Glutamatergic neuron (in vitro differentiated cells): Measurements from ENCODE around the gene P2RY12. TPM values are rescaled to one million over a fixed set of nuclear protein-coding genes. Genes with fewer than 3 reads are reported as not detected.

ENCODE experiments used
- DNase-seq: peaks from one replicate; pipeline ENCODE4 v3.0.0; 2022
- H3K27ac Mint-ChIP-seq: one replicate; pipeline ENCODE4 v1.8.0; 2020; ENCODE audit warnings: mild to moderate bottlenecking, mixed read lengths, inconsistent platforms; ENCODE audit not compliant: unreplicated experiment
- H3K27me3 Mint-ChIP-seq: one replicate; pipeline ENCODE4 v1.8.0; 2020; ENCODE audit warnings: mild to moderate bottlenecking, moderate library complexity, mixed read lengths, inconsistent platforms; ENCODE audit not compliant: unreplicated experiment
- H3K36me3 Mint-ChIP-seq: one replicate; pipeline ENCODE4 v1.8.0; 2020; ENCODE audit warnings: mild to moderate bottlenecking, mixed read lengths, inconsistent platforms; ENCODE audit not compliant: unreplicated experiment
- H3K4me1 Mint-ChIP-seq: one replicate; pipeline ENCODE4 v1.8.0; 2020; ENCODE audit warnings: mild to moderate bottlenecking, low read depth, mixed read lengths, inconsistent platforms; ENCODE audit not compliant: unreplicated experiment
- H3K4me3 Mint-ChIP-seq: one replicate; pipeline ENCODE4 v1.8.0; 2020; ENCODE audit warnings: mild to moderate bottlenecking, mixed read lengths, inconsistent platforms; ENCODE audit not compliant: unreplicated experiment
- H3K9me3 Mint-ChIP-seq: one replicate; pipeline ENCODE4 v1.8.0; 2020; ENCODE audit warnings: mild to moderate bottlenecking, moderate library complexity, mixed read lengths, inconsistent platforms; ENCODE audit not compliant: unreplicated experiment
- CTCF ChIP-seq: fragments of 200-600 bp; sonication (generic); IDR thresholded peaks from one replicate; pipeline ENCODE4 v1.5.0; 2021; ENCODE audit not compliant: partially characterized antibody, unreplicated experiment
- total RNA-seq: library from RNA; stranded (reverse); fragmentation: NEBNext Ultra II Directional; extraction: Animal tissue kit (Norgen Biotek cat#: 25700); gene quantifications from one replicate; pipeline ENCODE4 v1.2.1, GENCODE V29; 2021; ENCODE audit not compliant: unreplicated experiment

P2RY12 gene
- total RNA-seq, 1 donor from 2014 or later = not detected

- Mint-ChIP-seq H3K27ac (no peak overlapping the region), H3K4me3 (no peak overlapping the region), H3K9me3 (peaks cover 1% of the 10 kb centered on the region), H3K4me1 (no peaks in the 10 kb centered on the region), H3K36me3 (no peaks in the 10 kb centered on the region), H3K27me3 (peaks cover 2% of the 10 kb centered on the region)
- TF ChIP-seq CTCF = no peak
- DNase-seq = no peak
Observed at GRCh38 chr3:151319628-151320027, 64.9 kb downstream of the P2RY12 start.

GRCh38 chr3:151318991-151319390, 65.6 kb downstream of the P2RY12 start:
- H3K36me3 Mint-ChIP-seq = no peaks in the 10 kb centered on the region
- no peak overlapping the region for H3K27ac Mint-ChIP-seq
- TF ChIP-seq CTCF = no peak
- no peak overlapping the region for H3K4me3 Mint-ChIP-seq
- no peaks in the 10 kb centered on the region for H3K4me1 Mint-ChIP-seq
- no peak for DNase-seq
- H3K27me3 Mint-ChIP-seq = peaks cover 2% of the 10 kb centered on the region
- H3K9me3 Mint-ChIP-seq = peaks cover 1% of the 10 kb centered on the region

- TF ChIP-seq CTCF = no peak
- no peaks in the 10 kb centered on the region for H3K4me1 Mint-ChIP-seq
- no peak overlapping the region for H3K27ac Mint-ChIP-seq
- H3K9me3 Mint-ChIP-seq = peaks cover under 1% of the 10 kb centered on the region
- H3K4me3 Mint-ChIP-seq = no peak overlapping the region
- no peaks in the 10 kb centered on the region for H3K36me3 Mint-ChIP-seq
- DNase-seq = no peak
- H3K27me3 Mint-ChIP-seq = peaks cover 2% of the 10 kb centered on the region
Observed at GRCh38 chr3:151318313-151318712, 66.2 kb downstream of the P2RY12 start.

GRCh38 chr3:151316267-151316991, 68.1 kb downstream of the P2RY12 start, which contains the start of gene GPR87:
TSS of gene GPR87 (minus strand) at chr3:151316820. CDS start at chr3:151300100, 16,720 bp downstream.
- H3K9me3 Mint-ChIP-seq = no peaks in the 10 kb centered on the region
- H3K27me3 Mint-ChIP-seq = peaks cover 2% of the 10 kb centered on the region
- H3K4me3 Mint-ChIP-seq = no peak within 1 kb of the TSS
- H3K27ac Mint-ChIP-seq = no peak within 1 kb of the TSS
- DNase-seq = no peak
- no peaks in the 10 kb centered on the region for H3K36me3 Mint-ChIP-seq
- no peak for TF ChIP-seq CTCF
- peaks cover 1% of the 10 kb centered on the region for H3K4me1 Mint-ChIP-seq

- H3K9me3 Mint-ChIP-seq = no peaks in the 10 kb centered on the region
- peaks cover 1% of the 10 kb centered on the region for H3K4me1 Mint-ChIP-seq
- DNase-seq = no peak
- H3K27ac Mint-ChIP-seq = no peak overlapping the region
- peaks cover 2% of the 10 kb centered on the region for H3K27me3 Mint-ChIP-seq
- no peaks in the 10 kb centered on the region for H3K36me3 Mint-ChIP-seq
- no peak overlapping the region for H3K4me3 Mint-ChIP-seq
- no peak for TF ChIP-seq CTCF
Observed at GRCh38 chr3:151315846-151316245, 68.7 kb downstream of the P2RY12 start.
